ENCODE results near the gene UBAP1L.

The UBAP1L gene

DNA sequence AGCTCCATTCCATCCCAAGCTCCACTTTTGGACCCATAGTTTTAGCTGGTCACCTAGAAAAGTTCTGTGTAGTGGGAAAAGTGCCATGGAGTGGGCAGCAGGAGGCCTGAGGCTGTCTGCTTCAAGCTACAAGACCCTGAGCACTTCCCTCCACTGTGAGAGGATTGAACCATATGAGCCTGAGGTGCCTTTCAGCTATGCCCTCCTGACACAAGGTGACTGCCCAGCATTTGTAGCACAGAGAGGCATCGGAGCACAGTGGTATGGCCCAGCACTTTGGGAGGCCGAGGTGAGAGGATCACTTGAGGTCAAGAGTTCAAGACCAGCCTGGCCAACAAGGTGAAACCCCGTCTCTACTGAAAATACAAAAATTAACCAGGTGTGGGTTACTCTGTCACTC, 42.4 kb downstream of the UBAP1L start:
- no peak overlapping the region for H3K4me2 ChIP-seq (ENCODE audit: low read depth, low read length)
- no peaks in the 10 kb centered on the region for H3K9me2 ChIP-seq (replicated peaks; ENCODE audit: insufficient read depth, low read length)
- no peaks in the 10 kb centered on the region for H3K79me2 ChIP-seq (ENCODE audit: low read length)
- H3K9ac ChIP-seq (ENCODE audit: low read length), result no peak overlapping the region
- H3K36me3 ChIP-seq (replicated peaks; ENCODE audit: insufficient read depth, low read length), result no peaks in the 10 kb centered on the region
- no peak overlapping the region for H3K4me3 ChIP-seq (ENCODE audit: low read length)
- DNase-seq, result no peak
- H2AFZ ChIP-seq (ENCODE audit: low read length), result no peak overlapping the region
- no peaks in the 10 kb centered on the region for H4K20me1 ChIP-seq (ENCODE audit: insufficient read depth, low read length)
- no peaks in the 10 kb centered on the region for H3K9me3 ChIP-seq (replicated peaks; ENCODE audit: insufficient read depth, low read length)
- no peaks in the 10 kb centered on the region for H3F3A ChIP-seq (ENCODE audit: insufficient read depth, low read length)
- H3K27ac ChIP-seq (ENCODE audit: low read length), result no peak overlapping the region
- H3K27me3 ChIP-seq (replicated peaks; ENCODE audit: insufficient read depth, low read length), result no peaks in the 10 kb centered on the region
- TF ChIP-seq EZH2 (optimal IDR thresholded peaks at IDR 0.05; ENCODE audit: low read depth, low read length), result no peak
- TF ChIP-seq, protein P1, sequence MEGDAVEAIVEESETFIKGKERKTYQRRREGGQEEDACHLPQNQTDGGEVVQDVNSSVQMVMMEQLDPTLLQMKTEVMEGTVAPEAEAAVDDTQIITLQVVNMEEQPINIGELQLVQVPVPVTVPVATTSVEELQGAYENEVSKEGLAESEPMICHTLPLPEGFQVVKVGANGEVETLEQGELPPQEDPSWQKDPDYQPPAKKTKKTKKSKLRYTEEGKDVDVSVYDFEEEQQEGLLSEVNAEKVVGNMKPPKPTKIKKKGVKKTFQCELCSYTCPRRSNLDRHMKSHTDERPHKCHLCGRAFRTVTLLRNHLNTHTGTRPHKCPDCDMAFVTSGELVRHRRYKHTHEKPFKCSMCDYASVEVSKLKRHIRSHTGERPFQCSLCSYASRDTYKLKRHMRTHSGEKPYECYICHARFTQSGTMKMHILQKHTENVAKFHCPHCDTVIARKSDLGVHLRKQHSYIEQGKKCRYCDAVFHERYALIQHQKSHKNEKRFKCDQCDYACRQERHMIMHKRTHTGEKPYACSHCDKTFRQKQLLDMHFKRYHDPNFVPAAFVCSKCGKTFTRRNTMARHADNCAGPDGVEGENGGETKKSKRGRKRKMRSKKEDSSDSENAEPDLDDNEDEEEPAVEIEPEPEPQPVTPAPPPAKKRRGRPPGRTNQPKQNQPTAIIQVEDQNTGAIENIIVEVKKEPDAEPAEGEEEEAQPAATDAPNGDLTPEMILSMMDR (IDR thresholded peaks at IDR 0.05; ENCODE audit: low read length), result no peak
- TF ChIP-seq EZH2phosphoT487 (IDR thresholded peaks at IDR 0.05; ENCODE audit: low read length), result no peak
- H3K4me1 ChIP-seq (ENCODE audit: low read length), result no peaks in the 10 kb centered on the region

DNA sequence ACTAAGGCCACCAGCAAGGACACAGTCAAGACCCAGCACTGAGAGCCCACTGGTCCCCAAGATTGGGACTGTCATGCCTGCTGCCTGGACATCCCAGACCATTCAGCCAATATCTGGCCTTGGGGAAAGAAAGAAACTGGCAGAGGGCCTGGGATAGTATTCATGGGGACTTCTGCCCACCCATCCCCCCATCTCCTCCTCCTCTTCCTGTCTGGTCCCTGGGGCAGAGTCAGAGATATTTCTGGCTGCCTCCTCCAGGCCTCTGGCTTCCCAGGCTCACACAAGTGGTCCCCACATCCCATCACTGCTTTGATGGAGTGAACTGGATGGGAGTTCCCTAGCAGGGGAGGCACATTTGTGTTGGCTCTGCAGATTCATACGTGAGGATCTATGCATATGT, 43.0 kb downstream of the UBAP1L start:
- Histone ChIP-seq H3K9me3 (replicated peaks; ENCODE audit: insufficient read depth, low read length) (no peaks in the 10 kb centered on the region), H3K4me1 (ENCODE audit: low read length) (no peaks in the 10 kb centered on the region), H4K20me1 (ENCODE audit: insufficient read depth, low read length) (no peaks in the 10 kb centered on the region), H3K27ac (ENCODE audit: low read length) (no peak overlapping the region), H3K36me3 (replicated peaks; ENCODE audit: insufficient read depth, low read length) (no peaks in the 10 kb centered on the region), H3K4me2 (ENCODE audit: low read depth, low read length) (no peak overlapping the region), H3K9ac (ENCODE audit: low read length) (no peak overlapping the region), H3K4me3 (ENCODE audit: low read length) (no peak overlapping the region), H3F3A (ENCODE audit: insufficient read depth, low read length) (no peaks in the 10 kb centered on the region), H2AFZ (ENCODE audit: low read length) (no peak overlapping the region), H3K9me2 (replicated peaks; ENCODE audit: insufficient read depth, low read length) (no peaks in the 10 kb centered on the region), H3K27me3 (replicated peaks; ENCODE audit: insufficient read depth, low read length) (peaks cover 1% of the 10 kb centered on the region; the same call in 1 of the 2 replicates), H3K79me2 (ENCODE audit: low read length) (no peaks in the 10 kb centered on the region)
- no peak for DNase-seq
- no peak for TF ChIP-seq EZH2phosphoT487 (IDR thresholded peaks at IDR 0.05; ENCODE audit: low read length)
- no peak for TF ChIP-seq EZH2 (optimal IDR thresholded peaks at IDR 0.05; ENCODE audit: low read depth, low read length)
- TF ChIP-seq, protein P1 (IDR thresholded peaks at IDR 0.05; ENCODE audit: low read length), result no peak

DNA sequence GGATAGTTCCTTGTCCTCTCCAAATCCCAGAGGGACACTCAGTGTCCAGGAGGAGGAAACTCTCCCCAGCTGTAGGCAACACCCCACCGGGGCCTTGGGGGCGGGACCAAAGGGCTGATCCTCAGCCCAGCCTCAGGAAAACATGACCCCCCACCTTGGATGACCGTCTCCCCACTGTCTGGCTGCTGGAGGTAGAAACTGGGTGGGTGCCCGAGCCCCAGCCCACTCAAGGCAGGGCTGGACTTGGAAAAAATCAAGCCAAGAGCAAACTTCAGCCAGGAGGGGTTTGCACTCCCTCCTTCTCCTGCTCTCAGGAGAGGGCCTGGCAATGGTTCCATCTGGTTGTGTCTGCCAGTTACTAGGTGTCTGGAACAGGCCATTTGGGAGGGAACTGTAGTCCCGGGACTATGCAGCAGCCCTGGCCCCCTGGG, 43.6 kb downstream of the UBAP1L start:
- TF ChIP-seq EZH2 (optimal IDR thresholded peaks at IDR 0.05; ENCODE audit: low read depth, low read length), result no peak
- TF ChIP-seq, protein P1 (IDR thresholded peaks at IDR 0.05; ENCODE audit: low read length), result no peak
- TF ChIP-seq EZH2phosphoT487 (IDR thresholded peaks at IDR 0.05; ENCODE audit: low read length), result no peak
- no peaks in the 10 kb centered on the region for H3K9me2 ChIP-seq (replicated peaks; ENCODE audit: insufficient read depth, low read length)
- H3K27me3 ChIP-seq (replicated peaks; ENCODE audit: insufficient read depth, low read length), result peaks cover 7% of the 10 kb centered on the region; the same call in 1 of the 2 replicates
- no peaks in the 10 kb centered on the region for H3K79me2 ChIP-seq (ENCODE audit: low read length)
- H3K4me1 ChIP-seq (ENCODE audit: low read length), result no peaks in the 10 kb centered on the region
- H4K20me1 ChIP-seq (ENCODE audit: insufficient read depth, low read length), result no peaks in the 10 kb centered on the region
- no peaks in the 10 kb centered on the region for H3K36me3 ChIP-seq (replicated peaks; ENCODE audit: insufficient read depth, low read length)
- H2AFZ ChIP-seq (ENCODE audit: low read length), result no peak overlapping the region
- no peaks in the 10 kb centered on the region for H3F3A ChIP-seq (ENCODE audit: insufficient read depth, low read length)
- H3K9ac ChIP-seq (ENCODE audit: low read length), result no peak overlapping the region
- no peak for DNase-seq
- H3K27ac ChIP-seq (ENCODE audit: low read length), result no peak overlapping the region
- H3K4me3 ChIP-seq (ENCODE audit: low read length), result no peak overlapping the region
- H3K9me3 ChIP-seq (replicated peaks; ENCODE audit: insufficient read depth, low read length), result no peaks in the 10 kb centered on the region
- no peak overlapping the region for H3K4me2 ChIP-seq (ENCODE audit: low read depth, low read length)
